Measurements from ENCODE around the gene TLR7.

DNA sequence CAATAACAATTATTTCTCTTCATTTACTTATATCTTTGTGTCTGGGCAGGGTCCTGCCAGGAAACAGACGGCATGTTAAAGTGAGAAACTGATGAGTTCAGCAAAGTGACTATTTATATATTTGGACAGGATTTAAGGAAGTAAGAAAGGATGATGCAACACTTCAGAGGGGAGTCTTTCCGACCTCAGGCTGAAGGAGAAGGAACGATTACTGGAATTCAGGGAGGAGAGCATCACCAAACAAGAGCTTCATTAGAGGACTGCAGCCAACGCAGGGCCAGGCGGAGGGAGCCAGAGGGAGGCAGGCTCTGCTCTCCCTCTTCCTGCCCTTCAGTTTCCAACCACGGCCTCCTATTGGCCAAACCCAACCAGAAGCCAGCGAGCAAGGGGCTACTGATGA is 1.5 kb upstream of the TLR7 start:
- TF ChIP-seq, protein P1, sequence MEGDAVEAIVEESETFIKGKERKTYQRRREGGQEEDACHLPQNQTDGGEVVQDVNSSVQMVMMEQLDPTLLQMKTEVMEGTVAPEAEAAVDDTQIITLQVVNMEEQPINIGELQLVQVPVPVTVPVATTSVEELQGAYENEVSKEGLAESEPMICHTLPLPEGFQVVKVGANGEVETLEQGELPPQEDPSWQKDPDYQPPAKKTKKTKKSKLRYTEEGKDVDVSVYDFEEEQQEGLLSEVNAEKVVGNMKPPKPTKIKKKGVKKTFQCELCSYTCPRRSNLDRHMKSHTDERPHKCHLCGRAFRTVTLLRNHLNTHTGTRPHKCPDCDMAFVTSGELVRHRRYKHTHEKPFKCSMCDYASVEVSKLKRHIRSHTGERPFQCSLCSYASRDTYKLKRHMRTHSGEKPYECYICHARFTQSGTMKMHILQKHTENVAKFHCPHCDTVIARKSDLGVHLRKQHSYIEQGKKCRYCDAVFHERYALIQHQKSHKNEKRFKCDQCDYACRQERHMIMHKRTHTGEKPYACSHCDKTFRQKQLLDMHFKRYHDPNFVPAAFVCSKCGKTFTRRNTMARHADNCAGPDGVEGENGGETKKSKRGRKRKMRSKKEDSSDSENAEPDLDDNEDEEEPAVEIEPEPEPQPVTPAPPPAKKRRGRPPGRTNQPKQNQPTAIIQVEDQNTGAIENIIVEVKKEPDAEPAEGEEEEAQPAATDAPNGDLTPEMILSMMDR (IDR thresholded peaks at IDR 0.05; ENCODE audit: low read length), result no peak
- TF ChIP-seq EZH2 (IDR thresholded peaks at IDR 0.05; ENCODE audit: borderline replicate concordance, low read length), result no peak

Data from OCI-LY1 (cell line).